ENCODE results near the gene CNTN4. TPM values are rescaled to one million over a fixed set of nuclear protein-coding genes. Genes with fewer than 3 reads are reported as not detected.

The CNTN4 gene
- total and polyA plus RNA-seq, 4 donors, result 29.2 to 88.0 (median 36.1) TPM

GRCh38 chr3:3059645-3060044 is 961.0 kb downstream of the CNTN4 start:
- no CpG with 5 or more reads among the region's 1 CpG for WGBS (ENCODE audit: insufficient coverage)

GRCh38 chr3:3064297-3064696 is 965.6 kb downstream of the CNTN4 start:
- no peak overlapping the region for H3K4me3 ChIP-seq (ENCODE audit: low read depth, low read length)
- H3K36me3 ChIP-seq (ENCODE audit: control insufficient read depth, insufficient read depth, low read length), result no peaks in the 10 kb centered on the region
- no peak for DNase-seq (ENCODE audit: low read depth in 4 of 6, low spot score in 6 of 6)
- H3K9me3 ChIP-seq (ENCODE audit: control insufficient read depth, insufficient read depth, low read length), result peaks cover 1% of the 10 kb centered on the region
- H3K4me1 ChIP-seq (ENCODE audit: control insufficient read depth, insufficient read depth, low read length), result no peaks in the 10 kb centered on the region
- no peak overlapping the region for H3K27ac ChIP-seq (ENCODE audit: low read depth, low read length)
- 21% methylated on average over 2 of the region's 4 CpGs for WGBS (ENCODE audit: insufficient coverage)
- no peaks in the 10 kb centered on the region for H3K27me3 ChIP-seq (ENCODE audit: control insufficient read depth, insufficient read depth, low read length)

More at GRCh38 chr3:3059645-3060044, 961.0 kb downstream of the CNTN4 start:
- H3K36me3 ChIP-seq (ENCODE audit: control insufficient read depth, insufficient read depth, low read length), result peaks cover 3% of the 10 kb centered on the region
- DNase-seq (ENCODE audit: low read depth in 4 of 6, low spot score in 6 of 6), result no peak
- no peaks in the 10 kb centered on the region for H3K27me3 ChIP-seq (ENCODE audit: control insufficient read depth, insufficient read depth, low read length)
- H3K4me1 ChIP-seq (ENCODE audit: control insufficient read depth, insufficient read depth, low read length), result no peaks in the 10 kb centered on the region
- H3K9me3 ChIP-seq (ENCODE audit: control insufficient read depth, insufficient read depth, low read length), result peaks cover 1% of the 10 kb centered on the region
- H3K4me3 ChIP-seq (ENCODE audit: low read depth, low read length), result no peak overlapping the region
- H3K27ac ChIP-seq (ENCODE audit: low read depth, low read length), result no peak overlapping the region

- H3K4me3 ChIP-seq (ENCODE audit: low read depth, low read length), result no peak overlapping the region
- 67% methylated on average over 2 of the region's 2 CpGs for WGBS (ENCODE audit: insufficient coverage)
- DNase-seq (ENCODE audit: low read depth in 4 of 6, low spot score in 6 of 6), result no peak
Observed at GRCh38 chr3:3065876-3066275, 967.2 kb downstream of the CNTN4 start.

GRCh38 chr3:3066378-3066777 is 967.7 kb downstream of the CNTN4 start:
- H3K4me3 ChIP-seq (ENCODE audit: low read depth, low read length), result no peak overlapping the region
- peaks cover 1% of the 10 kb centered on the region for H3K9me3 ChIP-seq (ENCODE audit: control insufficient read depth, insufficient read depth, low read length)
- H3K27ac ChIP-seq (ENCODE audit: low read depth, low read length), result no peak overlapping the region
- no peaks in the 10 kb centered on the region for H3K27me3 ChIP-seq (ENCODE audit: control insufficient read depth, insufficient read depth, low read length)
- no peaks in the 10 kb centered on the region for H3K36me3 ChIP-seq (ENCODE audit: control insufficient read depth, insufficient read depth, low read length)
- DNase-seq (ENCODE audit: low read depth in 4 of 6, low spot score in 6 of 6), result no peak
- no peaks in the 10 kb centered on the region for H3K4me1 ChIP-seq (ENCODE audit: control insufficient read depth, insufficient read depth, low read length)
- 45% methylated on average over 2 of the region's 2 CpGs for WGBS (ENCODE audit: insufficient coverage)

More at GRCh38 chr3:3065876-3066275, 967.2 kb downstream of the CNTN4 start:
- Histone ChIP-seq H3K27me3 (ENCODE audit: control insufficient read depth, insufficient read depth, low read length) (no peaks in the 10 kb centered on the region), H3K36me3 (ENCODE audit: control insufficient read depth, insufficient read depth, low read length) (no peaks in the 10 kb centered on the region), H3K4me1 (ENCODE audit: control insufficient read depth, insufficient read depth, low read length) (no peaks in the 10 kb centered on the region), H3K9me3 (ENCODE audit: control insufficient read depth, insufficient read depth, low read length) (peaks cover 1% of the 10 kb centered on the region), H3K27ac (ENCODE audit: low read depth, low read length) (no peak overlapping the region)

- Histone ChIP-seq H3K4me1 (ENCODE audit: control insufficient read depth, insufficient read depth, low read length) (peaks cover under 1% of the 10 kb centered on the region), H3K36me3 (ENCODE audit: control insufficient read depth, insufficient read depth, low read length) (no peaks in the 10 kb centered on the region), H3K9me3 (ENCODE audit: control insufficient read depth, insufficient read depth, low read length) (no peaks in the 10 kb centered on the region), H3K27ac (ENCODE audit: low read depth, low read length) (no peak overlapping the region), H3K4me3 (ENCODE audit: low read depth, low read length) (no peak overlapping the region), H3K27me3 (ENCODE audit: control insufficient read depth, insufficient read depth, low read length) (no peaks in the 10 kb centered on the region)
- 100% methylated on average over 1 of the region's 4 CpGs for WGBS (ENCODE audit: insufficient coverage)
- DNase-seq (ENCODE audit: low read depth in 4 of 6, low spot score in 6 of 6), result peak in 1 of 6 donors; percentile 24
Observed at GRCh38 chr3:3066910-3067309, 968.2 kb downstream of the CNTN4 start.

GRCh38 chr3:3068358-3068881 is 969.8 kb downstream of the CNTN4 start:
- DNase-seq (ENCODE audit: low read depth in 4 of 6, low spot score in 6 of 6), result no peak
- Histone ChIP-seq H3K4me3 (ENCODE audit: low read depth, low read length) (no peak overlapping the region), H3K9me3 (ENCODE audit: control insufficient read depth, insufficient read depth, low read length) (no peaks in the 10 kb centered on the region), H3K27me3 (ENCODE audit: control insufficient read depth, insufficient read depth, low read length) (no peaks in the 10 kb centered on the region), H3K27ac (ENCODE audit: low read depth, low read length) (no peak overlapping the region), H3K36me3 (ENCODE audit: control insufficient read depth, insufficient read depth, low read length) (no peaks in the 10 kb centered on the region), H3K4me1 (ENCODE audit: control insufficient read depth, insufficient read depth, low read length) (peaks cover 3% of the 10 kb centered on the region)
- WGBS (ENCODE audit: insufficient coverage), result no CpG with 5 or more reads among the region's 1 CpG

GRCh38 chr3:3069723-3070122 is 971.1 kb downstream of the CNTN4 start:
- no peak for DNase-seq (ENCODE audit: low read depth in 4 of 6, low spot score in 6 of 6)
- Histone ChIP-seq H3K36me3 (ENCODE audit: control insufficient read depth, insufficient read depth, low read length) (no peaks in the 10 kb centered on the region), H3K4me1 (ENCODE audit: control insufficient read depth, insufficient read depth, low read length) (peaks cover 3% of the 10 kb centered on the region), H3K27me3 (ENCODE audit: control insufficient read depth, insufficient read depth, low read length) (no peaks in the 10 kb centered on the region), H3K9me3 (ENCODE audit: control insufficient read depth, insufficient read depth, low read length) (no peaks in the 10 kb centered on the region), H3K27ac (ENCODE audit: low read depth, low read length) (no peak overlapping the region), H3K4me3 (ENCODE audit: low read depth, low read length) (no peak overlapping the region)
- WGBS (ENCODE audit: insufficient coverage), result 58% methylated on average over 2 of the region's 5 CpGs

GRCh38 chr3:3071136-3071535 is 972.5 kb downstream of the CNTN4 start:
- Histone ChIP-seq H3K4me1 (ENCODE audit: control insufficient read depth, insufficient read depth, low read length) (peaks cover 3% of the 10 kb centered on the region), H3K36me3 (ENCODE audit: control insufficient read depth, insufficient read depth, low read length) (no peaks in the 10 kb centered on the region), H3K9me3 (ENCODE audit: control insufficient read depth, insufficient read depth, low read length) (no peaks in the 10 kb centered on the region), H3K27ac (ENCODE audit: low read depth, low read length) (no peak overlapping the region), H3K27me3 (ENCODE audit: control insufficient read depth, insufficient read depth, low read length) (no peaks in the 10 kb centered on the region), H3K4me3 (ENCODE audit: low read depth, low read length) (no peak overlapping the region)
- 60% methylated on average over 4 of the region's 5 CpGs for WGBS (ENCODE audit: insufficient coverage)
- peak in 1 of 6 donors; percentile 50 for DNase-seq (ENCODE audit: low read depth in 4 of 6, low spot score in 6 of 6)

- H3K27me3 ChIP-seq (ENCODE audit: control insufficient read depth, insufficient read depth, low read length), result no peaks in the 10 kb centered on the region
Observed at GRCh38 chr3:3074551-3075257, 976.0 kb downstream of the CNTN4 start.

GRCh38 chr3:3080309-3080708 is 981.6 kb downstream of the CNTN4 start:
- Histone ChIP-seq H3K4me3 (ENCODE audit: low read depth, low read length) (no peak overlapping the region), H3K27ac (ENCODE audit: low read depth, low read length) (no peak overlapping the region), H3K9me3 (ENCODE audit: control insufficient read depth, insufficient read depth, low read length) (no peaks in the 10 kb centered on the region), H3K36me3 (ENCODE audit: control insufficient read depth, insufficient read depth, low read length) (no peaks in the 10 kb centered on the region), H3K4me1 (ENCODE audit: control insufficient read depth, insufficient read depth, low read length) (no peaks in the 10 kb centered on the region), H3K27me3 (ENCODE audit: control insufficient read depth, insufficient read depth, low read length) (no peaks in the 10 kb centered on the region)
- DNase-seq (ENCODE audit: low read depth in 4 of 6, low spot score in 6 of 6), result peak in 1 of 6 donors; percentile 52
- 80% methylated on average over 2 of the region's 5 CpGs for WGBS (ENCODE audit: insufficient coverage)

More at GRCh38 chr3:3074551-3075257, 976.0 kb downstream of the CNTN4 start:
- no peak for DNase-seq (ENCODE audit: low read depth in 4 of 6, low spot score in 6 of 6)
- WGBS (ENCODE audit: insufficient coverage), result no CpG with 5 or more reads among the region's 5 CpGs
- Histone ChIP-seq H3K36me3 (ENCODE audit: control insufficient read depth, insufficient read depth, low read length) (no peaks in the 10 kb centered on the region), H3K4me3 (ENCODE audit: low read depth, low read length) (no peak overlapping the region), H3K4me1 (ENCODE audit: control insufficient read depth, insufficient read depth, low read length) (peaks cover 3% of the 10 kb centered on the region), H3K27ac (ENCODE audit: low read depth, low read length) (no peak overlapping the region), H3K9me3 (ENCODE audit: control insufficient read depth, insufficient read depth, low read length) (no peaks in the 10 kb centered on the region)
